Psoas muscle (tissue), 8 donors: ENCODE measurements around the gene FOXL2NB. TPM values are rescaled to one million over a fixed set of nuclear protein-coding genes. Genes with fewer than 3 reads are reported as not detected.

Source experiments
- ATAC-seq, 4 donors: fragments of 200-7000 bp; cut with Tn5 transposase; one replicate each; pipeline ENCODE4 v1.9.1; 2020; ENCODE audit warnings: moderate library complexity in 3 of 4, mild to moderate bottlenecking in 2 of 4
- DNase-seq, 2 donors: peaks; one replicate each; pipeline ENCODE4 v3.0.0-alpha.2; 2020
- H3K27ac ChIP-seq: fragments of 200-600 bp; one replicate; pipeline ENCODE4 v1.8.0; 2022
- H3K27me3 ChIP-seq, 3 donors: fragments of 200-600 bp in 1 of 3; one replicate each; pipeline versions ENCODE4 v1.6.1 to v1.8.0; 2013 to 2022; ENCODE audit warnings: low read length in 2 of 3, mild to moderate bottlenecking in 2 of 3, moderate library complexity in 1 of 3; ENCODE audit not compliant: insufficient read depth in 3 of 3
- H3K36me3 ChIP-seq, 2 donors: fragments of 200-600 bp in 1 of 2; one replicate each; pipeline versions ENCODE4 v1.6.1 to v1.8.0; 2013 to 2022; ENCODE audit warnings: low read depth in 1 of 2, mild to moderate bottlenecking in 1 of 2, moderate library complexity in 1 of 2; ENCODE audit not compliant: insufficient read depth in 1 of 2
- H3K4me1 ChIP-seq: fragments of 200-600 bp; one replicate; pipeline ENCODE4 v1.8.0; 2022
- H3K4me3 ChIP-seq: fragments of 200-600 bp; one replicate; pipeline ENCODE4 v1.8.0; 2022; ENCODE audit warnings: mild to moderate bottlenecking
- H3K9me3 ChIP-seq: fragments of 200-600 bp; one replicate; pipeline ENCODE4 v1.8.0; 2022
- WGBS, 3 donors: extraction: QIAGEN DNeasy Blood & Tissue Kit; methylation state at CpG; one replicate each; pipeline versions ENCODE4 v1.1.6 to v1.1.7; 2013; 5-methylcytosine and 5-hydroxymethylcytosine counted together
- intact Hi-C, 2 donors: fragments of 100-400 bp; cut with DNase I; formaldehyde crosslinking; loops; one replicate each; pipeline versions ENCODE4 v1.11.0 to v1.14.2; 2022
- polyA plus RNA-seq, 3 donors: library from polyadenylated mRNA; stranded (reverse); fragments of 200-250 nt; gene quantifications; one replicate each; pipeline ENCODE4 v1.2.3, GENCODE V29; 2013
- total RNA-seq, 4 donors: library from RNA; stranded (reverse); fragmentation: NEBNext Ultra II Directional in 2 of 4; extraction: Animal tissue kit (Norgen Biotek cat#: 25700) in 2 of 4; gene quantifications; one replicate each; pipeline versions ENCODE4 v1.2.1 to v1.2.4, GENCODE V29; 2021 to 2023
- TF ChIP-seq, protein P1 (sequence below): fragments of 200-600 bp; IDR thresholded peaks from one replicate; pipeline ENCODE4 v1.8.0; 2022; ENCODE audit warnings: antibody characterized with exemption
- donor health status: healthy with polysubstance abuse.
- donor health status: DM: no; HTN: no; CAD: no; lungs with moderate emphysema.
- donor health status: Bipolar disorder and iron deficiency.
- donor health status: healthy.
- donor health status: DM: yes; HTN: yes; CAD: no.
- donor health status: DM: no; HTN: no; CAD: no.
- donor health status: DM: no; HTN: no; CAD: no.
- donor health status: DM: yes; HTN: yes; CAD: no.

The FOXL2NB gene
- total and polyA plus RNA-seq, 7 donors = 0.06 to 0.14 TPM; not detected in 5

DNA sequence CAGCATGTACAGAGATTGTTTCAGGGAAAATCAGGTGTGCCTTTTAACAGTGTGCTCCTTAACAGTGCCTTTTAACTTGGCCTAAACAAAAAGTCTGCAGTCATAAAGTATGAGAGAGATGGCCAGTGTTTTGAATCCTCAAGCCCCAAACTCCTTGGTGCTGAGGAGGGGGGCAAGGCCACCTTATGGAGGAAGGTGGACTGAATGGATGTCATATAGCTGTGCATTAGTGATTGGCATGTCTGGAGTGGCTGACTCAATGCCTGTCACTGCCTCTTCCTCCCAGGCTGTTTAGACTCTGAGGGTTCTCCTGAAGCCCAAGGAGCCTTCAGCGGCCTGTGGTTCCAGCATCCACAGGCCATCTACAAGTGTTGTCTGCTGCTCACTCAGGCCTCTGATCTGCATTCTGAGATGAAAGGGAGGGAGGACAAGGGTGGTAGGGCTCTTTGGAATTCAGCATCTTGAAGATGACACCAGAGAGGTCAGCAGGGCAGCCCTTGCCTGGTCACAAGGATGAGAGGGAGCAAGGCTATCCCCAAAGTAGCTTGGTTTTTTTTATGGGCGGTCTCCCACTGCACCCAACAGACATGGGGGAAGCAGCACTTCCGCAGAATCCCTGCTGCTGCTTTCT lies 1.5 kb downstream of the FOXL2NB start:
- TF ChIP-seq, protein P1, sequence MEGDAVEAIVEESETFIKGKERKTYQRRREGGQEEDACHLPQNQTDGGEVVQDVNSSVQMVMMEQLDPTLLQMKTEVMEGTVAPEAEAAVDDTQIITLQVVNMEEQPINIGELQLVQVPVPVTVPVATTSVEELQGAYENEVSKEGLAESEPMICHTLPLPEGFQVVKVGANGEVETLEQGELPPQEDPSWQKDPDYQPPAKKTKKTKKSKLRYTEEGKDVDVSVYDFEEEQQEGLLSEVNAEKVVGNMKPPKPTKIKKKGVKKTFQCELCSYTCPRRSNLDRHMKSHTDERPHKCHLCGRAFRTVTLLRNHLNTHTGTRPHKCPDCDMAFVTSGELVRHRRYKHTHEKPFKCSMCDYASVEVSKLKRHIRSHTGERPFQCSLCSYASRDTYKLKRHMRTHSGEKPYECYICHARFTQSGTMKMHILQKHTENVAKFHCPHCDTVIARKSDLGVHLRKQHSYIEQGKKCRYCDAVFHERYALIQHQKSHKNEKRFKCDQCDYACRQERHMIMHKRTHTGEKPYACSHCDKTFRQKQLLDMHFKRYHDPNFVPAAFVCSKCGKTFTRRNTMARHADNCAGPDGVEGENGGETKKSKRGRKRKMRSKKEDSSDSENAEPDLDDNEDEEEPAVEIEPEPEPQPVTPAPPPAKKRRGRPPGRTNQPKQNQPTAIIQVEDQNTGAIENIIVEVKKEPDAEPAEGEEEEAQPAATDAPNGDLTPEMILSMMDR = no peak
- ATAC-seq = no peak
- Histone ChIP-seq H3K36me3 (no peaks in the 10 kb centered on the region), H3K4me1 (peaks cover 17% of the 10 kb centered on the region), H3K4me3 (no peak overlapping the region), H3K9me3 (no peaks in the 10 kb centered on the region), H3K27ac (no peak overlapping the region), H3K27me3 (peaks cover 0 to 91% (median 37%) of the 10 kb centered on the region in 3 donors)
- 90 to 96% (median 93%) methylated on average over 3 of the region's 3 CpGs for WGBS, 3 donors
- intact Hi-C loops = no loop called here
- DNase-seq = no peak

DNA sequence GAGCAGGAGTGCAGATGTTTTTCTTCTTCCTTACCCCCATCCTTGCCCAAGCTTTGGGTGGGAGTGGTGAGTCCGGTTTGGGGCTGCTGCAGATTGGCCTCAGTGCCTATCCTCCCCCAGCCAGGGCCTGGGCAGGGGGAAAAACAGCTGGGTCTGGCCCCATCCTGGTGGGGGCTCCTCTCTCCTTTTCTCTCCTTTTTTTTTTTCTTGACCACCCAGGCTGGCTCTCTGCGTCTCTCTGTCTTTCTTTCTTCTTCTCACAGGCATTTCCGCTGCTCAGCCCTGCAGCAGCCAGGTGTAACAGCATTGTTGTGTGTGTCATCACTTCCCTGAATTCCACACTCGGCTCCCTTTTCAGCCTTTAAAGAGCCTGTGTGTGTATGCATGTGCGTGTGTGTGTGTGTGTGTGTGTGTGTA lies 2.0 kb downstream of the FOXL2NB start:
- intact Hi-C loops = no loop called here
- DNase-seq = no peak
- Histone ChIP-seq H3K4me1 (peaks cover 17% of the 10 kb centered on the region), H3K4me3 (no peak overlapping the region), H3K36me3 (no peaks in the 10 kb centered on the region), H3K27ac (no peak overlapping the region), H3K27me3 (peaks cover 0 to 91% (median 35%) of the 10 kb centered on the region in 3 donors), H3K9me3 (no peaks in the 10 kb centered on the region)
- TF ChIP-seq, protein P1 = no peak
- 76 to 88% (median 87%) methylated on average over 5 of the region's 5 CpGs for WGBS, 3 donors
- no peak for ATAC-seq

DNA sequence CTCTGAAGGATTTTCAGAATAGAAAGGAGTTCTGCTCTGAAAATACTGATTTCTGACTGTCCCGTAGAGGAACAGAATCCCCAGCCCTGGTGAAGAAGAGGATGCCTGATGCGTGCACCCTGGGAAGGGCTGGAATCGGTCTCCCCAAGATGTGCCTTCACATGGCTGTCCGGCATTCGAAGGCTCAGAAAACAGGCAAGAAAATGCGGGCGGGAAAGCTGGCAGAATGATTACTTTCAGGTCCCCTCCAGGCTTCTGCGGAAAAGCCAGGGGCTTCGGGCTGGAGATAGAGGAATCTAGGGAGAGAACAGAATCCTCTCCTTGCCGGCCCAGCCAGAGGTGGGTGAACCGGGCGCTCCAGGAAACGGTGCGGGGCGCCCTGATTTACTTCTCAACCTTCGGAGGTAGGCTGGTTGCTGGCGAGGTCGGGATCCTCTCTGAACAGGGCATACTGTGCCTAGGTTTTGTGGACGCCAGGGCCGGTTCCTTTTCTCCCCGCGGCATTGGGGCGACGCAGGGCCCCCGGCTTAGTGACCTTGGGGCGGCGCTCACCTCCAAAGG lies 2.5 kb downstream of the FOXL2NB start:
- H3K36me3 ChIP-seq = no peaks in the 10 kb centered on the region
- H3K27me3 ChIP-seq = peaks cover 0 to 89% (median 32%) of the 10 kb centered on the region in 3 donors
- peak overlapping the region; percentile 62 for H3K4me3 ChIP-seq
- TF ChIP-seq, protein P1 = no peak
- no peak overlapping the region for H3K27ac ChIP-seq
- peaks cover 17% of the 10 kb centered on the region for H3K4me1 ChIP-seq
- 29 to 44% (median 32%) methylated on average over 21 to 27 of the region's 27 CpGs for WGBS, 3 donors
- DNase-seq = no peak
- intact Hi-C loops = no loop called here
- ATAC-seq = no peak
- no peaks in the 10 kb centered on the region for H3K9me3 ChIP-seq

DNA sequence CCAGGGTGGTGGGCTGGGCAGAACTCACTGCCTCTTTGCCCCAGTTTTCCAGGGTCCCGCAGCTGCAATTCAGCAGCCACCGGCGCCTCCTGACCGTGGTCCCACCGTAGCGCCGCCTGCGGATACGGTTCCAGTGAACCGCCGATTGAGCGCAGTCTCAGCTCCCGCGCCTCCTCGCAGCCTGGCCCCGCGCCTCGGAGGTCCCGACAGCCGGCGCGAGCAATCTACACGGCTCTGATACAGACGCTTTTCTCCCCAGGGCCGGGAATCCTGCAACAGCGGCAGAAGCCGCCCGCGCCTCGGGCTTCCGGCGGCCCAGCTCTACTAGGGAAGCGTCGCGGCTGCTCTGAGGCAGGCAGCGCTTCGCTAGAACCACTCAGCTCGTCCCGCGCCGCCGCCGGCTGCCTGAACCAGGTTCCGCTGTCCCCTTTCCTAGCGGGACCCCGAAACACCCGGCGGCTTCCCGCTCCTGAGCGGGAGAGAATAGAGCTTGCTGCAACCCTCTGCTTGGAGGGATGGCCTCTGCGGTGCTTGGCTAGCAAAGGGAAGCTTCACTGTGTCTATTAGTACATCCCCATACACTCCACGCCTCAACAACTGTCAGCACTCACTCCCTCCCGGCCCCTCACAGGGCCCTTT lies 3.1 kb downstream of the FOXL2NB start:
- H3K27me3 ChIP-seq = peaks cover 0 to 88% (median 28%) of the 10 kb centered on the region in 3 donors
- H3K4me1 ChIP-seq = peaks cover 17% of the 10 kb centered on the region
- no peaks in the 10 kb centered on the region for H3K36me3 ChIP-seq
- WGBS, 3 donors = 3 to 4% (median 4%) methylated on average over 44 to 53 of the region's 53 CpGs
- TF ChIP-seq, protein P1 = no peak
- H3K27ac ChIP-seq = no peak overlapping the region
- intact Hi-C loops = no loop called here
- ATAC-seq (peak; percentile 20 to 51 (median 37)), DNase-seq (no peak)
- H3K4me3 ChIP-seq = peak overlapping the region; percentile 62
- no peaks in the 10 kb centered on the region for H3K9me3 ChIP-seq
